Measurements from ENCODE around the gene INTS13.
"Not testable (repeated sequence)": the region's sequence is repeated elsewhere in the genome, so short reads cannot be mapped to it uniquely, and the experiment has no call there.

Gene INTS13

DNA sequence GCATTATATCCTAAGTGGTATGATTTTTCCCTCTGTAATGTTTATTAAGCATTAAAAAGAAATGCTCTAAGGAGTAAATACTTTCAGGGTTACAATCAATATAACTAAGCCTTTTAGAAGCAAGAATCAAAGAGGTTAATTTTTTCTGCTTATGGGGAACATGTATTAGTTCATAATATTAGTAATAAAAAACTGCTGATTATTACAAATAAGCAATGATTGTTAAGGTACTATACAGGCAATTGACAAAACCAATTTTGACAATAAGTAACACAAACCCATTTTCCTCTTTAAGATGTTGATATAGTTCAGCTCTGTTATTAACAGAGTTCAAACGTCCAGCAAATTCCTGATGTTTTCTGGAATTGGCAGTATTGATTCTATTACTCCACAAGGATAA, 31.8 kb downstream of the INTS13 start:
- Mint-ChIP-seq H3K4me1 (ENCODE audit: low read depth) (peaks cover 14% of the 10 kb centered on the region), H3K9me3 (peaks cover 16% of the 10 kb centered on the region), H3K27ac (no peak overlapping the region), H3K4me3 (no peak overlapping the region), H3K27me3 (ENCODE audit: low read depth) (no peaks in the 10 kb centered on the region), H3K36me3 (ENCODE audit: low read depth) (peaks cover 76% of the 10 kb centered on the region)
- no peak for DNase-seq (ENCODE audit: low spot score)

DNA sequence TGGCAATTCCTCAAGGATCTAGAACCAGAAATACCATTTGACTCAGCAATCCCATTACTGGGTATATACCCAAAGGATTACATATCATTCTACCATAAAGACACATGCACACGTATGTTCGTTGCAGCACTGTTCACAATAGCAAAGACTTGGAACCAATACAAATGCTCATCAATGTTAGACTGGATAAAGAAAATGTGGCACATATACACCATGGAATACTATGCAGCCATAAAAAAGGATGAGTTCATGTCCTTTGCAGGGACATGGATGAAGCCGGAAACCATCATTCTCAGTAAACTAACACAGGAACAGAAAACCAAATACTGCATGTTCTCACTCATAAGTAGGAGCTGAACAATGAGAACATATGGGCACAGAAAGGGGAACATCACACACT, 34.4 kb downstream of the INTS13 start:
- peaks cover 17% of the 10 kb centered on the region for H3K4me1 Mint-ChIP-seq (ENCODE audit: low read depth)
- DNase-seq (ENCODE audit: low spot score); H3K4me3 Mint-ChIP-seq; H3K27ac Mint-ChIP-seq; H3K27me3 Mint-ChIP-seq (ENCODE audit: low read depth): not testable (repeated sequence)
- peaks cover 72% of the 10 kb centered on the region for H3K36me3 Mint-ChIP-seq (ENCODE audit: low read depth)
- peaks cover 16% of the 10 kb centered on the region for H3K9me3 Mint-ChIP-seq

DNA sequence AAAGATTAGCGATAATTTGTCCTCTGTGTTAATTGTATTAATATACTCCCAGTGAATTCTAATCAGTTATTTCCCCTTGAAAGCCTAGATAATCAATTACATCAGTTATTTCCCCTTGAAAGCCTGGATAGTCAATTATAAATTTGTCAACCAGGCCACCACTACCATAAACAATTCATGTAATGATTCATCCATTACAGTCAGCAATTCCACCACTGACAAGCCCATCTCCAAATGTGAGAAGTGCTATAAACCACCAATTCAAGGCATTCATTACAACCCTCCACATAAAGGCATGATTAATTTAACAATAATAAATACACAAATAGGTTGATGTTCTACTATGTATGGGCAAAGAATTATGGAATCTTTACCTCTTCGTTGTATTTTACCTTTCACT, 40.9 kb downstream of the INTS13 start:
- Mint-ChIP-seq H3K27ac (no peak overlapping the region), H3K4me3 (no peak overlapping the region), H3K9me3 (peaks cover 2% of the 10 kb centered on the region), H3K36me3 (ENCODE audit: low read depth) (peaks cover 33% of the 10 kb centered on the region), H3K4me1 (ENCODE audit: low read depth) (peaks cover 3% of the 10 kb centered on the region), H3K27me3 (ENCODE audit: low read depth) (no peaks in the 10 kb centered on the region)
- DNase-seq (ENCODE audit: low spot score) = no peak

DNA sequence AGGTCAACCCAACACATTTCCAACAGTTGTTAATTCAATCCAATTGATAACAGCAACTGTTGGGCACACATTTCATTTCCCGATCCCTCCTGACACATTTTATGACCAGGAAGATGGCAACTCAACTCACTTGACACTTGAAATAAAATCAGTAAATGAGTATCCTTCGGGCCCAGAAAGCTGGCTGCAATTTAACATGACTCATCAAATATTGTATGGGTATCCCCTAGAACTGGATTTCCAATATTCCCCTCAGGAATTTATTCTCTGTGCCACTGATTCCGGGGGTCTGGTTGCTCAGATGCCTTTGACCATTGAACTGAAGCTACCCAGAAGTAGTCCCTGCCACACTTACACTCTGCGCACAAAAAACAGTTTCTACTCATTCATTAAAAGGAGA, 42.1 kb downstream of the INTS13 start:
- Mint-ChIP-seq H3K36me3 (ENCODE audit: low read depth) (peaks cover 20% of the 10 kb centered on the region), H3K27ac (no peak overlapping the region), H3K4me3 (no peak overlapping the region), H3K9me3 (no peaks in the 10 kb centered on the region), H3K4me1 (ENCODE audit: low read depth) (no peaks in the 10 kb centered on the region), H3K27me3 (ENCODE audit: low read depth) (no peaks in the 10 kb centered on the region)
- no peak for DNase-seq (ENCODE audit: low spot score)

DNA sequence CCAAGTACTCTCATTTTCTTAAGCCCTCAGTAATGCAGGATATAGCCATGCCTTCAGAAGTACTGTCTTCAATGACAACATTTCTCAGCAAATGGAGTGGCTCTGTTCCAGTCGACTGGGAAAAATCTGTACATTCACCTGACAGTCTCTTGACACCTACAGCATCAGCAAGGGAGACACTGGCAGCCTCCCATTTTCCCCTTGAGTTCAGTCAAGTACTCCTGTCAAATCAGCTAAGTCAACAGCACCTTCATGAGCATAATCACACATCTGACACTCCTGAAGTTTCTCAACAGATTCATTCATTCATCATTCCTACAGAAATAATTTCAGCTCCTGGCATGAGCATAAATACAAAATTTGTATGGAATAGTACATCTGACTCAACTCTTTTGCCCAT, 46.1 kb downstream of the INTS13 start:
- DNase-seq (ENCODE audit: low spot score) = no peak
- Mint-ChIP-seq H3K4me1 (ENCODE audit: low read depth) (no peaks in the 10 kb centered on the region), H3K27ac (no peak overlapping the region), H3K4me3 (no peak overlapping the region), H3K27me3 (ENCODE audit: low read depth) (no peaks in the 10 kb centered on the region), H3K9me3 (no peaks in the 10 kb centered on the region), H3K36me3 (ENCODE audit: low read depth) (peaks cover 4% of the 10 kb centered on the region)

DNA sequence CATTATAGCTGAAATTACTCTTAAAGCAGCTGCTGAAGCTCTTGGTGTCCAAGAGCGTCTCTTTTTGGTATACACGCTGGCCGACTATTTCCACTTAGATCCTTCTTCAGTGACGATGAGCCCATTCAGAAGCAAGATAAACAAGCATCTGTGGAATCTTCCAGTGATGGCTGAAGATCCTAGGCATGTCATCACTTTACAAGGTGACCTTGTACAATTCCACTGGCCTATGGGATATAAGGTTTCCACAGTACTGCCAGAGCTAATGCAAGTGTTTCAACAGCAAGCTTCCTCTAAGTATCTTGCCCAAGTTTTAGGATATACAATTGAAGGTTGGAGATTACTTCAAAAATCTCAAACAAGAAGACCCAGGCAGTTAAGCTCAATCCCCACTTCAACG, 47.0 kb downstream of the INTS13 start:
- Mint-ChIP-seq H3K27ac (no peak overlapping the region), H3K27me3 (ENCODE audit: low read depth) (no peaks in the 10 kb centered on the region), H3K9me3 (no peaks in the 10 kb centered on the region), H3K4me1 (ENCODE audit: low read depth) (peaks cover 6% of the 10 kb centered on the region), H3K4me3 (no peak overlapping the region), H3K36me3 (ENCODE audit: low read depth) (peaks cover 4% of the 10 kb centered on the region)
- DNase-seq (ENCODE audit: low spot score) = no peak

DNA sequence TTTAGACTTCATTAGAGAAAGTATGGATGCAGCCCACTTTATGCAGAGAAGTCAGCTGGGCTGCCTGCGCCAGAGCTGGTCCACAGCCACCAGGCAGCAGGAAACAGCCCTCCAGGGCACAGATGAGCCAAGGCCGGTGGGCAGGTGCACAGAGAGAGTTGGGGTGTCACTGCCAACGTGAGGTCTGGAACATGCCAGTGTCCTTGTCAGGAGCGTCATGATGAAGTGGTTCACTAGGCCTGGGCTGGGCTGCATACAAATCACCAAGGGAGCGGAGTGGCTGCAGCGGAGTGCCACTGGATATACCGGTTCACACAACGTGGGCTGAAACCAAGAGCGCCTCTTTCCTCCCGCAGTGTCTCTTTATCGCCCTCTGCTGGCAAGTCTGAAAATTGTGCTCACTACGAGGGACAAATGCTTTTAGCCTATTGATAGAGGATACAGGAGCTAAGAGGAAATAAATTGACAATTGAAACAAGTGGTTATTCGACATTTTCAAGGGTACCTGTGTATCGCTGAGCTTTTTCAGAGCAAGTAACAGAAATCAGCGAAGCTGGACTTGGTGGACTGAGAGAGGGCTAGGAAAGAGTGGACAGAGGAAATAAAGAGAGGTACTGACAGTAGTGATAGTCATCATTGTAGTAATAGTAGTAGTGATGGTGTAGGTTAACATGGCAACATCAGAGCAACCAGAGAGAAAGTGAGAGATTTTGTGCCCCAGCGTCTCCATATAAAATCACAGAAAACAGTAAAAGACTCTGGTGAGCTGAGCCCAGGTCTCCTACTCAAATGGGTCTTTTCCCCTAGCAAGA, 52.8 kb downstream of the INTS13 start:
- no peak overlapping the region for H3K27ac Mint-ChIP-seq
- peak; percentile 78 for DNase-seq (ENCODE audit: low spot score)
- H3K4me3 Mint-ChIP-seq = peak overlapping the region; percentile 32
- no peaks in the 10 kb centered on the region for H3K9me3 Mint-ChIP-seq
- H3K27me3 Mint-ChIP-seq (ENCODE audit: low read depth) = peaks cover 6% of the 10 kb centered on the region
- no peaks in the 10 kb centered on the region for H3K36me3 Mint-ChIP-seq (ENCODE audit: low read depth)
- peaks cover 10% of the 10 kb centered on the region for H3K4me1 Mint-ChIP-seq (ENCODE audit: low read depth)

DNA sequence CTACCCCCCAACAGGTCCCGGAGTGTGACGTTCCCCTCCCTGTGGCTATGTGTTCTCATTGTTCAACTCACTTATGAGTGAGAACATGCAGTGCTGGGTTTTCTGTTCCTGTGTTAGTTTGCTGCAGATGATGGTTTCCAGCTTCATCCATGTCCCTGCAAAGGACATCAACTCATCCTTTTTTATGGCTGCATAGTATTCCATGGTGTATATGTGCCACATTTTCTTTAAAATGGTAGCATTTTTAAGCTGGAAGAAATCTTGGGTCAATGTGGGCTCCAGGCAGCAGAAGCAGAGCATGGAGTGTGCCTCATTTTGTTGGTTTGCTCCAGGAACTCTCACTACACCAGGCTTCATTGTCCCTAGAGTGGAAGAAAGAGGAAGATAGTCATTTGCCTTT, 57.2 kb downstream of the INTS13 start:
- no peak overlapping the region for H3K27ac Mint-ChIP-seq
- DNase-seq (ENCODE audit: low spot score) = no peak
- H3K27me3 Mint-ChIP-seq (ENCODE audit: low read depth) = peaks cover 6% of the 10 kb centered on the region
- H3K36me3 Mint-ChIP-seq (ENCODE audit: low read depth) = no peaks in the 10 kb centered on the region
- peaks cover 4% of the 10 kb centered on the region for H3K4me1 Mint-ChIP-seq (ENCODE audit: low read depth)
- no peaks in the 10 kb centered on the region for H3K9me3 Mint-ChIP-seq
- H3K4me3 Mint-ChIP-seq = no peak overlapping the region

DNA sequence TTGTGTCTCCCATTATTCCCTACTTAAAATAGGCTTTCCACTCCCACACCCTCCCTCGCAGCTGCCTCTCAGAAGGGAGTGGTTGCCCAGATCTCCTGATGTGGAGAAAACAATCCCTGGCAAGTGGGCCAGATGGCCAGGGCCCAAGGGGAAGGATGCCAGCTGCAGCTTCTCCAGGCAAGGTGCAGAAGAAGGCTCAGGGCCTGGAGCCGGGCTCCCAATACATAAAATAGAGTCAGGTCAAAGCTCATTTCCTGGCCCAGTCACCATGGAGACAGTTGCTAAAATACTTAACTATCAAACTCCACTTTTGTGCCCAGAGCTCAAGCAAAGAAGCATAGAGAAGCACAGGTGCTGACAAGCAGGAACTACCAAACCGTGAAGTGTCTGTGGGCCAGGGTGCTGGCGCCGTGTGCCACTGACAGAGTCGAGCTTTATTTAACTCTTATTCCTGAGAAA, 59.1 kb downstream of the INTS13 start:
- Mint-ChIP-seq H3K27ac (no peak overlapping the region), H3K36me3 (ENCODE audit: low read depth) (no peaks in the 10 kb centered on the region), H3K4me3 (no peak overlapping the region), H3K4me1 (ENCODE audit: low read depth) (no peaks in the 10 kb centered on the region), H3K27me3 (ENCODE audit: low read depth) (peaks cover 6% of the 10 kb centered on the region), H3K9me3 (no peaks in the 10 kb centered on the region)
- DNase-seq (ENCODE audit: low spot score) = no peak

DNA sequence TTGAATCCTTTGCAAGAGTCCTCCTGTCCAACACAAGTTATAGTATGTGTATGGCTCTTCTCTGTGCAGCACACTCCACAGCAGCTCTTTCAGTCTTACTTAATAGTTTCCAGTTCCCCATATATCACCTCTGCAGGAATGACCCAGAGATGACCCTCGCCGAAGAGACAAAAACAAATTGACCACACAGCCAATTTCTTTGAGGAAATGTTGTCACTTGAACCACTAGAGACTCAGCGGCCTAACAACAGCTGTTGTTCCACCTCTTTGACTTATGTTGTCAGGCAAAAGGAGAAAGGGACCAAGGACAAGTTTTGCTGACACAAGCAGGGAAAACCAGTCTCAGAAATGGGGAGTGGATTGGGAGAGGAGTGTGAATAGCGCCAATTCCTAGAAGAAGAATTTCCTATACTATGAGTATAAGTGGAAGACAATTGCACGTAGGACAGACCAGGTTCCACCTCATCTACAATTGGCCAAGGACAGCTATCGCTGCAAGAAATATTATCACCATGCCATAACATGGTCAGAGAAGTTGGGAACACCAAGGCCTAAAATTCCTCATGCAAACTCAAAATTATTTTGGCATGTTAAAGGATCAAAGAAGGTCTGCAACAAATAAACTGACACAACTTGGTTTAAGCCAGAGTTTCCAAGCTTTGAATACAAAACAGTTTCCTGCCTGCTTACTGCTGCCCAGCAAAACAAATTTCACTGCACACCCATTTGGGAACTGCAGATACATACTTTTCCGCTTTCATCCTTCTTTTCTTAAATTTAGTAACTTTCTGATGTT, 63.1 kb downstream of the INTS13 start:
- no peaks in the 10 kb centered on the region for H3K9me3 Mint-ChIP-seq
- H3K36me3 Mint-ChIP-seq (ENCODE audit: low read depth) = no peaks in the 10 kb centered on the region
- no peak for DNase-seq (ENCODE audit: low spot score)
- no peak overlapping the region for H3K27ac Mint-ChIP-seq
- H3K4me1 Mint-ChIP-seq (ENCODE audit: low read depth) = peaks cover 18% of the 10 kb centered on the region
- no peak overlapping the region for H3K4me3 Mint-ChIP-seq
- peaks cover 7% of the 10 kb centered on the region for H3K27me3 Mint-ChIP-seq (ENCODE audit: low read depth)

DNA sequence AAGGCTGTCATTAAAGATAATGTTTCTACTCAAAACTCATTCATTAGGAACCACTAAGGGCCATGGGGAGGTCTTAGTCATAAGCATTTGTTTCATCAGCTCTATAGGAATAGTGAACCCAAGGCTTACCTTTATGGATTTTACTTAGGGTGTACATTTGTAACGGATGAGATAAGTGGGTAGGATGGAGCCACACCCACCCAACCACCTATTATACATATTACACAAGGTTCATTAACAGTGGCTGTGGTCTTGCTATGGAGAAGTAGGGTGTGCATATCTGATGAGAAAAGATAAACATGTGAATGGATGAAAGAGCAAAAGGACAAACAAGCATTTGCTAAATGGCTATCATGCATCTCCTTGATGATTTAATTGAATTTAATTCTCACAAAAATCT, 65.2 kb downstream of the INTS13 start:
- Mint-ChIP-seq H3K4me1 (ENCODE audit: low read depth) (peaks cover 21% of the 10 kb centered on the region), H3K27me3 (ENCODE audit: low read depth) (peaks cover 7% of the 10 kb centered on the region), H3K36me3 (ENCODE audit: low read depth) (peaks cover under 1% of the 10 kb centered on the region), H3K4me3 (no peak overlapping the region), H3K27ac (no peak overlapping the region), H3K9me3 (no peaks in the 10 kb centered on the region)
- no peak for DNase-seq (ENCODE audit: low spot score)

DNA sequence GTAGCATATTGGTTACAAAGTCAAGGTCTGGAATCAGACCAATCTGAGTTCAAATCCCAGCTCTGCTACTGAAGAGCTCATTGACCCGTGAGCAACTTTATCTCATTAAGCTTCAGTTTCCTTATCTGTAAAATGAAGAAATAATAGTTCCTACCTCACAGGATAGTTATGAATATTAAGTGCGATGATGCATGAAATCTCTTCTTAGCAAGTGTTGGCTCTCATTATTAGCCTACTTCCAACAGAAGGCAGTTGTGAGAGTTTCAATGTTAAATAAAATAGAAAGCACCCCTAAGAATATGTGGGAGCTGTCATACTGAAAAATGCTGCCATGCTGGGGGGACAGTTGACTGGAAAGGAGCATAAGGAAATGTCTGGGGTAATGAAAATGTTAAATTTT, 65.8 kb downstream of the INTS13 start:
- Mint-ChIP-seq H3K36me3 (ENCODE audit: low read depth) (peaks cover 2% of the 10 kb centered on the region), H3K4me3 (no peak overlapping the region), H3K4me1 (ENCODE audit: low read depth) (peaks cover 28% of the 10 kb centered on the region), H3K27ac (no peak overlapping the region), H3K9me3 (no peaks in the 10 kb centered on the region), H3K27me3 (ENCODE audit: low read depth) (peaks cover 7% of the 10 kb centered on the region)
- no peak for DNase-seq (ENCODE audit: low spot score)

DNA sequence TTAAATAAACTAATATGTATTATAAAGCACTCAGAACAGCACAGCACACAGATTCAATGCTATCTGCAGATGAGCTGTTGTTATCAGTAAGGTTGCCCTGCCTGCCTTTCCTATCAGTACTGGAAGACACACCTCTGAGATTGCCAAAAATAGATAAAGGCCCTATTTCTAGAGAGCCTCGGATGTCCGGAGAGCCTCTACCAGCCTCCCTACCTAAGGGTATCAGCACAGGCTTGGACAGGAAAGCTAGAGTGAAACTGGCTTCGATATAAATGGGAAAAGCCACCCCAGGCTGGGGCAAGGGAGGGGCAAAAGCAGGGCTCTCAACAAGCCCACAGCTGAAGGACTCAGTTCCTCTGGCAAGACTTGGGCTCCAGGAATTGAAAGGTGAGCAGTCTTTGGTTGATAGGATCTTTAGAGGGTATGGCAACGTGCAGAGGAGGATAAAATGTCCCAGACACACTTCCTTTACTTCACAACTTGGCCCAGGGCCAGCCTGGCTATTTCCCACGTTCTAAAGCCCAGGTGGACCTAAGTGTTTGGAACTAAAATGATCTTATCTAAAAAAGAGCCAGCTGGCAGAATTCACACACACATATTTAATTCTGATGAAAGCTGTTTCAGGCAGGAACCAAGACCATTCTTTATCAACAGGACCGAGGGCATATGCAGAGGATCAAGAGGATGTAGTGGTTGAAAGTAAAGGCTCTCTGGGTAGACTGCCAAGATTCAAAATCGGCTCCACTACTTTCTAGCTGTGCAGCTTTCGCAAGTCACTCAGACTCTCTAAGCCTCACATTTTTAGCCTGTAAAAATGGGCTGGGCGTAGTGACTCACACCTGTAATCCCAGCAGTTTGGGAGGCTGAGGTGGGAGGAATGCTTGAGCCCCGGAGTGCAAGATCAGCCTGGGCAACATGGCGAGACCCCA, 67.0 kb downstream of the INTS13 start:
- Mint-ChIP-seq H3K4me1 (ENCODE audit: low read depth) (peaks cover 34% of the 10 kb centered on the region), H3K4me3 (no peak overlapping the region), H3K27ac (peak overlapping the region; percentile 49), H3K27me3 (ENCODE audit: low read depth) (peaks cover 7% of the 10 kb centered on the region), H3K36me3 (ENCODE audit: low read depth) (peaks cover 2% of the 10 kb centered on the region), H3K9me3 (no peaks in the 10 kb centered on the region)
- no peak for DNase-seq (ENCODE audit: low spot score)

Measured in T-helper 2 cell treated with Interferon-gamma antibody and Interleukin-4, amounts not matched to agents 5 μg/mL and 100 μg/mL, for 36 hours (primary cell).